ENCODE measurements around the gene AFF3. TPM values are rescaled to one million over a fixed set of nuclear protein-coding genes. Genes with fewer than 3 reads are reported as not detected.

The AFF3 gene
- total and polyA plus RNA-seq, 4 donors, result 0.48 to 5.3 (median 2.3) TPM

GRCh38 chr2:100006516-100006915 lies 135.9 kb downstream of the AFF3 start (continued):
- TF ChIP-seq, protein P1, sequence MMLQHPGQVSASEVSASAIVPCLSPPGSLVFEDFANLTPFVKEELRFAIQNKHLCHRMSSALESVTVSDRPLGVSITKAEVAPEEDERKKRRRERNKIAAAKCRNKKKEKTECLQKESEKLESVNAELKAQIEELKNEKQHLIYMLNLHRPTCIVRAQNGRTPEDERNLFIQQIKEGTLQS (IDR thresholded peaks at IDR 0.05), result no peak

DNA sequence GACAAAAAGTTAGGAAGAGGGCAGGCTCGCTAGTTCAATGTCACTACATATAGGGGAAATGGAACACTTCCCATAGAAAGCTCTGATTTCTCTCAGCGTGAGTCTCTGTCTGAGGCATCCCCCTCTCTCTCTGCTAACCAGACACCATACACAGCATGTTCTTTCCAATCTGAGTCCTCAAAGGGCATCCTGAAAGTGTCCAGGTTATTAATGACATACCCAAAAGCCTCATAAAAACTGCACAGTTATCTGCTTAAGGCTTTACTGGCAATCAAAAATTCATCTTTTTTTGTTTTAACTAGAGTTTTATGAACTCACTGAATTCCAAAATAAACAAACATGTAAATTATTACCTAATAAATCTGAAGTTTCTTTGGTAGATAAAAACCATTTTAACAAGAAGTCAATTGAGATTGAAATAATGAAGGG lies 137.4 kb downstream of the AFF3 start:
- Histone ChIP-seq H3K27me3 (ENCODE audit: control insufficient read depth in 4 of 4, insufficient read depth in 4 of 4, low read length in 3 of 4) (no peaks in the 10 kb centered on the region), H3K4me1 (ENCODE audit: control insufficient read depth in 4 of 4, insufficient read depth in 4 of 4, low read length in 3 of 4) (peaks cover 0 to 1% (median 0%) of the 10 kb centered on the region in 4 donors), H3K36me3 (ENCODE audit: control insufficient read depth in 4 of 4, insufficient read depth in 3 of 4, low read depth in 1 of 4, low read length in 3 of 4) (no peaks in the 10 kb centered on the region), H3K27ac (ENCODE audit: low read depth in 1 of 2, low read length in 2 of 2) (peak overlapping the region in 1 of 2 donors; percentile 32), H3K4me3 (ENCODE audit: low read depth in 1 of 3, low read length in 3 of 3) (no peak overlapping the region), H3K9ac (ENCODE audit: low read depth in 1 of 2, low read length in 2 of 2) (no peak overlapping the region), H3K9me3 (ENCODE audit: control insufficient read depth in 4 of 4, low read length in 3 of 4) (no peaks in the 10 kb centered on the region)
- no peak for DNase-seq (ENCODE audit: low spot score)
- TF ChIP-seq, protein P2, sequence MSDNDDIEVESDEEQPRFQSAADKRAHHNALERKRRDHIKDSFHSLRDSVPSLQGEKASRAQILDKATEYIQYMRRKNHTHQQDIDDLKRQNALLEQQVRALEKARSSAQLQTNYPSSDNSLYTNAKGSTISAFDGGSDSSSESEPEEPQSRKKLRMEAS (IDR thresholded peaks at IDR 0.05), result no peak
- TF ChIP-seq CTCF (IDR thresholded peaks at IDR 0.05; ENCODE audit: low read depth, low read length, missing input control) (no peak), RXRA (IDR thresholded peaks at IDR 0.05) (no peak), FOXA1 (IDR thresholded peaks at IDR 0.05) (no peak), RAD21 (IDR thresholded peaks at IDR 0.05) (no peak), JUND (IDR thresholded peaks at IDR 0.05) (no peak), SP1 (IDR thresholded peaks at IDR 0.05) (no peak), TAF1 (conservative IDR thresholded peaks at IDR 0.05) (no peak), FOXA2 (IDR thresholded peaks at IDR 0.05) (no peak)
- TF ChIP-seq, protein P1 (IDR thresholded peaks at IDR 0.05), result no peak
- TF ChIP-seq, protein P3, sequence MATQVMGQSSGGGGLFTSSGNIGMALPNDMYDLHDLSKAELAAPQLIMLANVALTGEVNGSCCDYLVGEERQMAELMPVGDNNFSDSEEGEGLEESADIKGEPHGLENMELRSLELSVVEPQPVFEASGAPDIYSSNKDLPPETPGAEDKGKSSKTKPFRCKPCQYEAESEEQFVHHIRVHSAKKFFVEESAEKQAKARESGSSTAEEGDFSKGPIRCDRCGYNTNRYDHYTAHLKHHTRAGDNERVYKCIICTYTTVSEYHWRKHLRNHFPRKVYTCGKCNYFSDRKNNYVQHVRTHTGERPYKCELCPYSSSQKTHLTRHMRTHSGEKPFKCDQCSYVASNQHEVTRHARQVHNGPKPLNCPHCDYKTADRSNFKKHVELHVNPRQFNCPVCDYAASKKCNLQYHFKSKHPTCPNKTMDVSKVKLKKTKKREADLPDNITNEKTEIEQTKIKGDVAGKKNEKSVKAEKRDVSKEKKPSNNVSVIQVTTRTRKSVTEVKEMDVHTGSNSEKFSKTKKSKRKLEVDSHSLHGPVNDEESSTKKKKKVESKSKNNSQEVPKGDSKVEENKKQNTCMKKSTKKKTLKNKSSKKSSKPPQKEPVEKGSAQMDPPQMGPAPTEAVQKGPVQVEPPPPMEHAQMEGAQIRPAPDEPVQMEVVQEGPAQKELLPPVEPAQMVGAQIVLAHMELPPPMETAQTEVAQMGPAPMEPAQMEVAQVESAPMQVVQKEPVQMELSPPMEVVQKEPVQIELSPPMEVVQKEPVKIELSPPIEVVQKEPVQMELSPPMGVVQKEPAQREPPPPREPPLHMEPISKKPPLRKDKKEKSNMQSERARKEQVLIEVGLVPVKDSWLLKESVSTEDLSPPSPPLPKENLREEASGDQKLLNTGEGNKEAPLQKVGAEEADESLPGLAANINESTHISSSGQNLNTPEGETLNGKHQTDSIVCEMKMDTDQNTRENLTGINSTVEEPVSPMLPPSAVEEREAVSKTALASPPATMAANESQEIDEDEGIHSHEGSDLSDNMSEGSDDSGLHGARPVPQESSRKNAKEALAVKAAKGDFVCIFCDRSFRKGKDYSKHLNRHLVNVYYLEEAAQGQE (IDR thresholded peaks at IDR 0.05), result no peak
- 52% methylated on average over 2 of the region's 2 CpGs for WGBS

DNA sequence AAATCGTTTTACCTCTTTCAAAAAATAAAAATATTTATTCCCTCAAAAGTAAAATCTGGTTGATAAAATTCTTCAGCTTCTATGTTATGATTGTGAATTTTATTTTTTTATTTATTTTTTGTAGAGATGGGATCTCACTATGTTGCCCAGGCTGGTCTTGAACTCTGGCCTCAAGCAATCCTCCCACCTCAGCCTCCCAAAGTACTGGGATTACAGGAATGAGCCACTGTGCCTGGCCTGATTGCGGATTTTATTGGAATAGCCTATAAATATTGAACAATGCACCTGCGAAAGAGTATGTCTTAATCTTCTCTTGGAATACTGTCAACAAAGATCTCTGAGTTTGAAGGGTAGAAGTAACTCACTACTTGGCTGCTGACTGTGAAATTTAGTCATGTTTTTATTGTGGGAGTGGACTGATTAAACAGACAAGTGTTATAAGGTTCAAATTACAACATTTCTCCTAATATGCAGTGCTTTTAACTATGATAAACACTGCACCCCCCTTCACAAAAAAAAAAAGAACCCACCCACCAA lies 138.0 kb downstream of the AFF3 start:
- H3K27me3 ChIP-seq (ENCODE audit: control insufficient read depth in 4 of 4, insufficient read depth in 4 of 4, low read length in 3 of 4), result no peaks in the 10 kb centered on the region
- no peak overlapping the region for H3K27ac ChIP-seq (ENCODE audit: low read depth in 1 of 2, low read length in 2 of 2)
- TF ChIP-seq, protein P2 (IDR thresholded peaks at IDR 0.05), result no peak
- TF ChIP-seq CTCF (IDR thresholded peaks at IDR 0.05; ENCODE audit: low read depth, low read length, missing input control) (no peak), EGR1 (IDR thresholded peaks at IDR 0.05; ENCODE audit: low read depth in 2 of 2) (no peak), NR2F2 (IDR thresholded peaks at IDR 0.05) (no peak), HNF4A (conservative IDR thresholded peaks at IDR 0.05) (peak in 1 of 2 donors; percentile 57), JUND (IDR thresholded peaks at IDR 0.05) (peak in 1 of 2 donors; percentile 12), FOXA1 (IDR thresholded peaks at IDR 0.05) (no peak), RXRA (IDR thresholded peaks at IDR 0.05) (peak in 1 of 2 donors; percentile 65), RAD21 (IDR thresholded peaks at IDR 0.05) (peak in 1 of 2 donors; percentile 17), TAF1 (conservative IDR thresholded peaks at IDR 0.05) (no peak), FOXA2 (IDR thresholded peaks at IDR 0.05) (peak; percentile 48)
- TF ChIP-seq, protein P4, sequence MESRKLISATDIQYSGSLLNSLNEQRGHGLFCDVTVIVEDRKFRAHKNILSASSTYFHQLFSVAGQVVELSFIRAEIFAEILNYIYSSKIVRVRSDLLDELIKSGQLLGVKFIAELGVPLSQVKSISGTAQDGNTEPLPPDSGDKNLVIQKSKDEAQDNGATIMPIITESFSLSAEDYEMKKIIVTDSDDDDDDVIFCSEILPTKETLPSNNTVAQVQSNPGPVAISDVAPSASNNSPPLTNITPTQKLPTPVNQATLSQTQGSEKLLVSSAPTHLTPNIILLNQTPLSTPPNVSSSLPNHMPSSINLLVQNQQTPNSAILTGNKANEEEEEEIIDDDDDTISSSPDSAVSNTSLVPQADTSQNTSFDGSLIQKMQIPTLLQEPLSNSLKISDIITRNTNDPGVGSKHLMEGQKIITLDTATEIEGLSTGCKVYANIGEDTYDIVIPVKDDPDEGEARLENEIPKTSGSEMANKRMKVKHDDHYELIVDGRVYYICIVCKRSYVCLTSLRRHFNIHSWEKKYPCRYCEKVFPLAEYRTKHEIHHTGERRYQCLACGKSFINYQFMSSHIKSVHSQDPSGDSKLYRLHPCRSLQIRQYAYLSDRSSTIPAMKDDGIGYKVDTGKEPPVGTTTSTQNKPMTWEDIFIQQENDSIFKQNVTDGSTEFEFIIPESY (IDR thresholded peaks at IDR 0.05), result peak; percentile 27
- TF ChIP-seq, protein P1 (IDR thresholded peaks at IDR 0.05), result no peak
- DNase-seq (ENCODE audit: low spot score), result no peak
- H3K4me3 ChIP-seq (ENCODE audit: low read depth in 1 of 3, low read length in 3 of 3), result no peak overlapping the region
- no peaks in the 10 kb centered on the region for H3K36me3 ChIP-seq (ENCODE audit: control insufficient read depth in 4 of 4, insufficient read depth in 3 of 4, low read depth in 1 of 4, low read length in 3 of 4)
- H3K9ac ChIP-seq (ENCODE audit: low read depth in 1 of 2, low read length in 2 of 2), result no peak overlapping the region
- peaks cover 0 to 1% (median 0%) of the 10 kb centered on the region in 4 donors for H3K4me1 ChIP-seq (ENCODE audit: control insufficient read depth in 4 of 4, insufficient read depth in 4 of 4, low read length in 3 of 4)
- H3K9me3 ChIP-seq (ENCODE audit: control insufficient read depth in 4 of 4, low read length in 3 of 4), result no peaks in the 10 kb centered on the region
- 53% methylated on average over 3 of the region's 3 CpGs for WGBS

Measured in liver (tissue), 9 donors.